ENCODE data around the gene COX10.

DNA sequence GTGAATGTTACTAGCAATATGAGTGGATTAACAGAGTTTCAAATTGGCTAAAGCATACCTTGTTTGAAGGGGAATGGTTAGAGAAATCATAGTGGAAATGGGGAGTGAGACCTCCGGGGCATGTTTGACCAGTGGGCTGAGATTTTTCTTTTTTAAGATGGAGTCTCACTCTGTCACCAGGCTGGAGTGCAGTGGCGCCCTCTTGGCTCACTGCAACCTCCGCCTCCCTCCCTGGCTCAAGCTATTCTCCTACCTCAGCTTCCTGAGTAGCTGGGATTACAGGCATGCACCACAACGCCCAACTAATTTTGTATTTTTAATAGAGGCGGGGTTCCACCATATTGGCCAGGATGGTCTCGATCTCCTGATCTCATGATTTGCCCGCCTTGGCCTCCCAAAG is 157.7 kb downstream of the COX10 start:
- TF ChIP-seq EZH2 (IDR thresholded peaks at IDR 0.05) (no peak), FOXP2 (optimal IDR thresholded peaks at IDR 0.05; ENCODE audit: control extremely low read depth, extremely low read length, insufficient read depth) (no peak), POLR2AphosphoS5 (IDR thresholded peaks at IDR 0.05; ENCODE audit: borderline replicate concordance, low read depth, low read length) (no peak)

Measured in SK-N-MC (cell line).